ENCODE data around the gene HEY2. TPM values are rescaled to one million over a fixed set of nuclear protein-coding genes. Genes with fewer than 3 reads are reported as not detected.

Gene HEY2
- total and polyA plus RNA-seq, 11 donors, result 19.9 to 50.9 (median 36.0) TPM

- Histone ChIP-seq H3K4me1 (peaks cover 0 to 52% (median 22%) of the 10 kb centered on the region in 12 donors), H3K4me3 (peak within 1 kb of the TSS; percentile 50 to 98 (median 82)), H3K9me3 (no peaks in the 10 kb centered on the region), H3K27me3 (no peaks in the 10 kb centered on the region), H3K36me3 (no peaks in the 10 kb centered on the region), H3K27ac (peak within 1 kb of the TSS; percentile 87 to 98 (median 96))
- peak; percentile 79 to 96 (median 93) for ATAC-seq
- WGBS, 4 donors, result 0 to 1% (median 0%) methylated on average over 17 to 100 of the region's 100 CpGs
- DNase-seq, result peak; percentile 87 to 92 (median 89)
- TF ChIP-seq POLR2A (IDR thresholded peaks at IDR 0.05) (peak; percentile 25 to 75), CTCF (IDR thresholded peaks at IDR 0.05) (peak in 4 of 12 donors; percentile 4 to 32 (median 16))
- intact Hi-C loops (cut with DNase I), result loop anchor here in 9 of 10 donors (2.0 to 10.0 kb wide), 8 partner anchors 47 to 167 kb away; partner anchors contain the start of gene HINT3 (in 2 of the 9)
Observed at GRCh38 chr6:125790358-125791150, 41.1 kb downstream of the HEY2 start, which contains the start of gene NCOA7. TSS of gene NCOA7 (plus strand) at chr6:125790960. CDS start at chr6:125815355, 24,395 bp downstream.

- Histone ChIP-seq H3K9me3 (no peaks in the 10 kb centered on the region), H3K36me3 (no peaks in the 10 kb centered on the region), H3K27ac (peak overlapping the region; percentile 87 to 98 (median 96)), H3K27me3 (no peaks in the 10 kb centered on the region), H3K4me3 (peak overlapping the region; percentile 50 to 98 (median 82)), H3K4me1 (peaks cover 0 to 54% (median 22%) of the 10 kb centered on the region in 12 donors)
- ATAC-seq (peak in 3 of 4 donors; percentile 20 to 55 (median 43)), DNase-seq (peak in 2 of 5 donors; percentile 38 to 39)
- TF ChIP-seq CTCF (IDR thresholded peaks at IDR 0.05) (peak; percentile 18 to 66 (median 48)), POLR2A (IDR thresholded peaks at IDR 0.05) (no peak)
- whole genome bisulfite sequencing, 4 donors, result 0 to 3% (median 1%) methylated on average over 20 to 28 of the region's 28 CpGs
- intact Hi-C loops (cut with DNase I), result loop anchor here in 9 of 10 donors (2.0 to 10.0 kb wide), 8 partner anchors 46 to 166 kb away; partner anchors contain the start of gene HINT3 (in 2 of the 9)
Observed at GRCh38 chr6:125791151-125791819, 41.9 kb downstream of the HEY2 start.

- intact Hi-C loops (cut with DNase I), result loop anchor here in 9 of 10 donors (2.0 to 10.0 kb wide), 8 partner anchors 46 to 166 kb away; partner anchors contain the start of gene HINT3 (in 2 of the 9)
- peak overlapping the region in 11 of 12 donors; percentile 2 to 98 (median 96) for H3K27ac ChIP-seq
- H3K4me1 ChIP-seq, result peaks cover 0 to 54% (median 22%) of the 10 kb centered on the region in 12 donors
- no peak for DNase-seq
- ATAC-seq, result no peak
- no peaks in the 10 kb centered on the region for H3K27me3 ChIP-seq
- peak overlapping the region in 11 of 12 donors; percentile 50 to 98 (median 81) for H3K4me3 ChIP-seq
- H3K9me3 ChIP-seq, result no peaks in the 10 kb centered on the region
- TF ChIP-seq POLR2A (IDR thresholded peaks at IDR 0.05) (no peak), CTCF (IDR thresholded peaks at IDR 0.05) (no peak)
- peaks cover 0 to 3% (median 0%) of the 10 kb centered on the region in 9 donors for H3K36me3 ChIP-seq
Observed at GRCh38 chr6:125791820-125792165, 42.4 kb downstream of the HEY2 start.
